ENCODE measurements around the gene CDYL. TPM values are rescaled to one million over a fixed set of nuclear protein-coding genes. Genes with fewer than 3 reads are reported as not detected.
"Not testable (repeated sequence)": the region's sequence is repeated elsewhere in the genome, so short reads cannot be mapped to it uniquely, and the experiment has no call there.

Gene CDYL
- total and polyA plus RNA-seq, 11 donors: 4.3 to 45.2 (median 30.6) TPM

DNA sequence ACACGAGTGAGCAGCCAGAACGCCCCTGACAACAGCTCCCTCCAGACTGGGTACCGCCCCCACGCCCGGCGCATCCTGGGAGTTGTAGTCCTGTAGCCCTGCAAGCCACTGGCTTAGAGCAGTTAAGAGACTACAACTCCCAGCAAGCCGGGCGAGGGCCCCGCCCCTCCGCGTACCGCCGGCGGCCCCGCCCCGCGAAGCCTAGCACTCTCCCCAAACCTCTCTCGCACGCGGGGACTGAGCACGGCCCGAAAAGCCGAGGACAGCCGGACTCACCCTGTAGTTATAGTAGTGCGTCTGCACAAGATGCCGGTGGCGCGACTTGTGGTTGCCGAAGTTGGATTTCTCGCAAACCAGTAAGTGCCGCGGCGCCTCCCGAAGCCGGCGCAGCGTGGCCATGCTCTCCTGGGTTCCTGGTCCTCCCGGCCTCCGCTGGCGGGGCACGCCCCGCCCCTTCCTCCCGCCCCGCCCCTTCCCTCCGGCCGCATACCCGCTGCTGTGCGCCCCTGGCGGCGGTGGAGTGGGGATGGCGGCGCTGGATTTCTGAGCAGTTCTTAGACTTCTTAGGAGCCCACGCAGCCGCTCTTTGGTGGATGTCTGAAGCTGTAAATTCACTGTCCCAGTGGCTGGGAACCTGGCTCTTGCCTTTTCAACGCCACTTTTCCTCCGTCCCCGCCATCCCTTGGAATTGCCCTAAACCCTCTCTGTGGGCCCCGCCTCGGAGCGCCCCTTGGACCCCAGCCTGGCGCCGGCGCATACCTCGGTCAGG, 227.6 kb downstream of the CDYL start, which contains the start of gene RPP40:
TSS of gene RPP40 (minus strand) at position 434 of the 769 bp plus-strand sequence. CDS start at position 399, 35 bp downstream.
- WGBS, 4 donors: 0 to 1% (median 0%) methylated on average over 29 to 64 of the region's 64 CpGs
- intact Hi-C loops (cut with DNase I): loop anchor here in 3 of 10 donors (2.0 to 10.0 kb wide), 4 partner anchors 23 to 261 kb away; partner anchors contain the start of genes CDYL (in 1 of the 3), FARS2 (in 1 of the 3) and LYRM4 (in 1 of the 3)
- ATAC-seq: peak; percentile 98 to 100 (median 100)

DNA sequence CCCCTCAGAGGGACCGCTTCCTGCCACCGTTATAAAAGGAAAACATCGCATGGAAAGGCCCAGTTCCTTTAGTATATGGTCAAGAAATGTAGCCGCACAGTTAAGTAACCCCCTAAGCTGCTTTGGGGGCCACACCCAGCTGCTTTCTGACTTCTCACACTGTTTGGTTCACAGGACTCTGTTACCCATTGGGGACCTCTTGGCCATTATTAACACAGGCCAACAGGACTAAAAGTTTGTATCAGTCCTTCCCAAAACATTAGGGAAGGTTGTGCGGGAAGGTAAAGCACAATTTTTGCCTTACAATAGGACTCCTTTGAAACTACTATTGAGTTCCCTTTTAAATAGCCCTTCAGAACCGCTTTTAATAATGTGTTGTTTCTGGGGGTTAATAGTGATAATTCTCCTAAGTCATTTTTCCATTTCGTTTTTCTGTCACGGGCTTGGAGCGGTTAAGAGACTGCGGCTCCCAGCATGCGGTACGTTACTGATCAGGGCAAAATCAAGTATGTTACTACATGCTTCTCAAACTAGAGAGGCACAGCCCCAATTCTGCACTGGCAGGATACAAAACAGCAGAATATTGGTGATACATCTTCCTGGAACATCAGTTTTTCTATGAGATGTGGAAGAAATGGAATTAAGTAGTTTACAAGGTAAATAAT, 228.3 kb downstream of the CDYL start:
- Histone ChIP-seq H3K27me3 (no peaks in the 10 kb centered on the region), H3K9me3 (no peaks in the 10 kb centered on the region), H3K4me1 (peaks cover 0 to 8% (median 5%) of the 10 kb centered on the region in 12 donors), H3K36me3 (peaks cover 0 to 22% (median 9%) of the 10 kb centered on the region in 9 donors), H3K4me3 (peak overlapping the region; percentile 34 to 90 (median 70)), H3K27ac (peak overlapping the region; percentile 60 to 96 (median 89))
- intact Hi-C loops (cut with DNase I): loop anchor here in 3 of 10 donors (2.0 to 10.0 kb wide), 4 partner anchors 22 to 260 kb away; partner anchors contain the start of genes CDYL (in 1 of the 3), FARS2 (in 1 of the 3) and LYRM4 (in 1 of the 3)
- ATAC-seq: no peak
- WGBS, 4 donors: 60 to 62% (median 61%) methylated on average over 12 of the region's 12 CpGs
- no peak for DNase-seq
- TF ChIP-seq POLR2A (IDR thresholded peaks at IDR 0.05): no peak
- TF ChIP-seq, protein P1, sequence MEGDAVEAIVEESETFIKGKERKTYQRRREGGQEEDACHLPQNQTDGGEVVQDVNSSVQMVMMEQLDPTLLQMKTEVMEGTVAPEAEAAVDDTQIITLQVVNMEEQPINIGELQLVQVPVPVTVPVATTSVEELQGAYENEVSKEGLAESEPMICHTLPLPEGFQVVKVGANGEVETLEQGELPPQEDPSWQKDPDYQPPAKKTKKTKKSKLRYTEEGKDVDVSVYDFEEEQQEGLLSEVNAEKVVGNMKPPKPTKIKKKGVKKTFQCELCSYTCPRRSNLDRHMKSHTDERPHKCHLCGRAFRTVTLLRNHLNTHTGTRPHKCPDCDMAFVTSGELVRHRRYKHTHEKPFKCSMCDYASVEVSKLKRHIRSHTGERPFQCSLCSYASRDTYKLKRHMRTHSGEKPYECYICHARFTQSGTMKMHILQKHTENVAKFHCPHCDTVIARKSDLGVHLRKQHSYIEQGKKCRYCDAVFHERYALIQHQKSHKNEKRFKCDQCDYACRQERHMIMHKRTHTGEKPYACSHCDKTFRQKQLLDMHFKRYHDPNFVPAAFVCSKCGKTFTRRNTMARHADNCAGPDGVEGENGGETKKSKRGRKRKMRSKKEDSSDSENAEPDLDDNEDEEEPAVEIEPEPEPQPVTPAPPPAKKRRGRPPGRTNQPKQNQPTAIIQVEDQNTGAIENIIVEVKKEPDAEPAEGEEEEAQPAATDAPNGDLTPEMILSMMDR (IDR thresholded peaks at IDR 0.05): no peak

More for the DNA sequence above, 227.6 kb downstream of the CDYL start, which contains the start of gene RPP40:
- Histone ChIP-seq H3K27ac (peak within 1 kb of the TSS; percentile 60 to 96 (median 89)), H3K27me3 (no peaks in the 10 kb centered on the region), H3K9me3 (no peaks in the 10 kb centered on the region), H3K36me3 (peaks cover 0 to 28% (median 13%) of the 10 kb centered on the region in 9 donors), H3K4me1 (peaks cover 0 to 8% (median 5%) of the 10 kb centered on the region in 12 donors), H3K4me3 (peak within 1 kb of the TSS; percentile 34 to 90 (median 70))
- TF ChIP-seq POLR2A (IDR thresholded peaks at IDR 0.05): peak in 1 of 2 donors; percentile 28
- TF ChIP-seq, protein P1 (IDR thresholded peaks at IDR 0.05): peak; percentile 77 to 96 (median 88)
- DNase-seq: peak; percentile 97 to 99 (median 97)

DNA sequence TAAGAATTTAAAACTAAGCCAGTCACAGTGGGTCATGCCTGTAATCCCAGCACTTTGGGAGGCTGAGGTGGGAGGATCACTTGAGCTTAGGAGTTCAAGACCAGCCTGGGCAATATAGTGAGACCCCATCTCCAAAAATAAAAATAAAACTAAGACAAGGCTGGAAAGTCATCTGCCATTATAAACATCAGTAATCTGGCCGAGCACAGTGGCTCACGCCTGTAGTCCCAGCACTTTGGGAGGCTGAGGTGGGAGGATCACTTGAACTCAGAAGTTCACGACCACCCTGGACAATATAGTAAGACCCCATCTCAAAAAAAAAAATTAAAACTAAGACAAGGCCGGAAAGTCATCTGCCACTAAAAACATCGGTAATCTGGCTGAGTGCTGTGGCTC, 228.8 kb downstream of the CDYL start:
- H3K9me3 ChIP-seq, DNase-seq, ATAC-seq, H3K4me1 ChIP-seq, H3K4me3 ChIP-seq, H3K27me3 ChIP-seq: not testable (repeated sequence)
- 90 to 99% (median 96%) methylated on average over 5 of the region's 5 CpGs for WGBS, 4 donors
- H3K27ac ChIP-seq: peak overlapping the region in 1 of 12 donors; percentile 95
- intact Hi-C loops (cut with DNase I): loop anchor here in 3 of 10 donors (2.0 to 10.0 kb wide), 4 partner anchors 22 to 260 kb away; partner anchors contain the start of genes CDYL (in 1 of the 3), FARS2 (in 1 of the 3) and LYRM4 (in 1 of the 3)
- peaks cover 0 to 17% (median 7%) of the 10 kb centered on the region in 9 donors for H3K36me3 ChIP-seq

Other genes starting within 250 kb of the CDYL start
- gene RPP40, start 227.6 kb downstream of the CDYL start, total RNA-seq: 1 to 10 TPM; 1.8 to 7.0 (median 3.5) TPM
- gene RPP40, start 227.6 kb downstream of the CDYL start, polyA plus RNA-seq: 10 to 100 TPM in 1 of 2 donors, 1 to 10 TPM in 1; 4.0 to 13.7 TPM

All from heart left ventricle (tissue), 16 donors.